ENCODE data around the gene UQCC2.
A peak's percentile ranks its signal among the peaks of the same experiment; 100 is the strongest.

UQCC2 gene

DNA sequence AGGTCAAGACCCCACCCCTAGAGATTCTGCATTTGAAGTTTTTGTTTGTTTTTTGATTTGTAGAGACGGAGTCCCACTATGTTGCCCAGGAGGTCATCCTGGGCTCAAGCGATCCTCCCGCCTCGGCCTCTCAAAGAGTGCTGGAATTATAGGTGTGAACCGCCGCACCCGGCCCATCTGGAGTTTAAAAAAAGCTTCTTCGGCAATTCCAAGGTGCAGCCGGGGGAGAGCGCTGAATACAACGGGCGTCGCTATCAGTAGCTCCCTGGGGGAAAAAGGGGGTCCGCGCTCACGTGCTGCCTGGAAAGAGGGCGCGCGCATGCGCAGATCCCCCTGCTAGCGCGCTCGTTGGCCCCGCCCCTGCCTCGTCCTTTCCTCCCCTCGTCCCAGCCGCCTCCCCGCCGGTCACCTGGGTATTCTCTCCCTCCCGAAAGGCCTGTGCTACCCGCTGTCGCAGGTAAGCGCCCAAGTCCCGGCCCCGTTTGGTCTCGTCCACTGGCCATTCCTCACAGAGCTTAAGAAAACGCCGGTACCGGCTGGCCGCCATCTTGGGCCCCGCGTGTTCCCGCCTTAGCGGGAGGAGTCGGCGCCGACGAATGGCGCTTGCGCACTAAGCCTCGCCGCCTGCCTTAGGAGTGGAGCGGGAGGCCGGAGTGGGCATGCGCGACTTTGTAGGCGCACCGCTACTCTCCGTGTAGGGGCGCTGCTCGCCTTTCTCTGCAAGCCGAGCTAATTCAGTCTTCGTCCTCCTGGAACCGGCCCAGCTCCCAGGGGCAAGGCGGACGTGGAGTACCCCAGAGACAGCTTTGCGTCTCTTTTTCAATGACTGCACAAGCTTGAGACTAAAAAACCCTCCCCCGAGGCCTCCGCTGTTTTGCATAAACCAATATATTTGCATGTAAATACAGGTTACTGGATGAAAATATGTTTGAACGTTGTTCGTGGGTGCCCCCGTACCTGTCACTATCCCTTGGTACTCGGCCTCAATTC lies at the start of gene UQCC2:
Gene UQCC2, minus strand, starts transcription at position 561 of the 990 bp plus-strand sequence. Its CDS starts 14 bp downstream, at position 547.
- peak; percentile 94 for DNase-seq

- DNase-seq: no peak
Measured at GRCh38 chr6:33759887-33760629, 48.6 kb upstream of the UQCC2 start.

- no peak for DNase-seq
Measured at GRCh38 chr6:33758815-33759216, 47.3 kb upstream of the UQCC2 start.

DNA sequence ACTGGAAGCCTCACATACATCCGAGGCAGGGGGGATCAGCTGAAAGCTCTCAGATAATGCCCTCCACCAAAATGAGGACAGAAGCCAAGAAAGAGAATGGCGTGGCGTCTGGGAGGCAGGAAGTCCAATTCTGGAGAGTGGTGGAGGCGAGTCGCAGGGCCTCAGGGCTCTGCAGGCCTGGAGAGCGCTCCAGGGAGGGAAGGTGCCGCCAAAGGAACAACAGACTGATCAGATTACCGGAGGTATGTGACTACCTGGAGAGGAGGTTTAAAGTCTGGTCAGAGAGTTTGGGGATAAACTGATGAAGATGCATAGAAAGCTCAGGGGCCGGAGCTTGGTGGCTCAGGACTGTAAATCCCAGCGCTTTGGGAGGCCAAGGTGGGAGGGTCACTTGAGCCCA lies 46.4 kb upstream of the UQCC2 start:
- no peak for DNase-seq

DNA sequence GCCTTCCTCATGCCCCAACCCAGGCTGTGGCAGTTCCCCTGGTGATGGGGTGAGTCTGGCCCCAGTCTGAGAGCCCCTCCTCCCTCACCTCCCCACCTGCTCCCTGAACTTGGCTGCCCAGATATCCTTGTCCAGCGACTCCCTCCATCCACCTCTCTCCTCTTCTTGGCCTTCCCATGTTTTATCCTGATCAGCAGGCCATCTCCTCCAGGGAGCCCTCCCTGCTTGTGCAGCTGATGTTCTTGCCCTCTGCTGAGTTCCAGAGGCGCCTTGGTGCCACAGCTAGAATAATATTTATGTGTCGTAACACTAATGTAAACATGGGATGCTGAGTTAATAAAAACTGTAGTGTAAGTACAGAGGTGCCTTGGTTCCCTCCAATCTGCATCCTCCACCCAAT lies 45.6 kb upstream of the UQCC2 start:
- DNase-seq: no peak

- no peak for DNase-seq
Measured at GRCh38 chr6:33756211-33756954, 44.9 kb upstream of the UQCC2 start.

GRCh38 chr6:33755070-33755869 lies 43.8 kb upstream of the UQCC2 start:
- no peak for DNase-seq

DNA sequence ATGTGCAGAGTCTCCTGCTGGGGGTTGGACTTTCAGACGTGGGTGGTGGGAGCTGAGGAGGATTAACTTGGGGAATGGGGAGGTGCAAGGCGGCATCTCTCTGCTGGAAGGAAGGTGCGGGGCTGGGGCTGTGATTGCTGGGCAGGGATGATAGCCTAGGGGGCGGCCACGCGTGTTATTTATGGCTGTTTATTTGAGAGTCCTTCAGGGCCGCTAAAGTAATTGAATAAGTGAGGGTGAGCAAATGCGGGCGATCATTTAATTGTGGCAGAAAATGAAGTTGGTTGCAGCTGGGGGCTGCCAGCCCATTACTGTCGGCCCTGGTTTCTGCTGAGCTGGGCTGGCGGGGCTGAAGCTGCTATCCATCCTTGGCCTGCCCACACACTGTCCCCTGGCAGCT lies 42.7 kb upstream of the UQCC2 start:
- DNase-seq: peak; percentile 46

GRCh38 chr6:33752646-33753015 lies 41.1 kb upstream of the UQCC2 start:
- DNase-seq: no peak

GRCh38 chr6:33751771-33752645 lies 40.5 kb upstream of the UQCC2 start:
- no peak for DNase-seq

DNA sequence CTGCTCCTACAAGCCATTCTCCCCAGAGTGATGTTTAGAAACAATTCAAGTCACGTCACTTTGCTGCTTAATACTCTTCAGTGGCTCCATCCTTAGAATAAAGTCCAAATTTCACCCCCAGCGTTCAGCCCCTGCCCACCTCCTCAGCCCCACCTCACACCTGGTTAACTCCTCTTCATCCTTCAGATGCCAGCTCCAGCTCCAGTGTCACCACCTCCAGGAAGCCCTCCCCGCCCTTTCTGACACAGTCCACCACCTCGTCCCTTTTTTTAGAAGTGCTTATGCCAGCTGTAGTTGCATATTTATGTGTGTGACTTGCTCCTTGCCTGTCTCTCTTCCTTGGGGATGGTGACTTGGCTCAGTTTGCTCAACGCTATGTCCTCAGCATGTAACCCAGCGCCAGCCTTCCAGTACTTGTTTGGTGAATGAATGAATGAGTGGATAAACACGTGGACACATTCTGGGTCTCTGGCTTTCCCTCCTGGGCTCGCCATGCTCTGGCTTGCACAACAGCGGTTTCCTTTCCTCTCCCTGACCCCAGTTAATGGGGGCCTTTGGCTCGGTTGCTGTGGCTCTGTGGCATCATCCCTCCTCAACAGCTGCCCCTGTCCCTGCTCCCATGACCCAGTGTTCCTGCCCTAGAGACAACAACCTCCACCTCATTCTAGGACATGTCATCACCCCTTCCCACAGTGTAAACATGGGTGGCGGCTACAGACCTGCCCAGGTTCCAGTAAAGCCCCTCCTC lies 38.9 kb upstream of the UQCC2 start:
- DNase-seq: no peak

- DNase-seq: no peak
Measured at GRCh38 chr6:33749401-33749800, 37.9 kb upstream of the UQCC2 start.

GRCh38 chr6:33748841-33749240 lies 37.3 kb upstream of the UQCC2 start:
- no peak for DNase-seq

- no peak for DNase-seq
Measured at GRCh38 chr6:33747823-33748222, 36.3 kb upstream of the UQCC2 start.

- no peak for DNase-seq
Measured at GRCh38 chr6:33746651-33747100, 35.2 kb upstream of the UQCC2 start, which contains the start of gene IP6K3. Gene IP6K3, minus strand, starts transcription at chr6:33746905. Its CDS starts 11,429 bp downstream, at chr6:33735476.

DNA sequence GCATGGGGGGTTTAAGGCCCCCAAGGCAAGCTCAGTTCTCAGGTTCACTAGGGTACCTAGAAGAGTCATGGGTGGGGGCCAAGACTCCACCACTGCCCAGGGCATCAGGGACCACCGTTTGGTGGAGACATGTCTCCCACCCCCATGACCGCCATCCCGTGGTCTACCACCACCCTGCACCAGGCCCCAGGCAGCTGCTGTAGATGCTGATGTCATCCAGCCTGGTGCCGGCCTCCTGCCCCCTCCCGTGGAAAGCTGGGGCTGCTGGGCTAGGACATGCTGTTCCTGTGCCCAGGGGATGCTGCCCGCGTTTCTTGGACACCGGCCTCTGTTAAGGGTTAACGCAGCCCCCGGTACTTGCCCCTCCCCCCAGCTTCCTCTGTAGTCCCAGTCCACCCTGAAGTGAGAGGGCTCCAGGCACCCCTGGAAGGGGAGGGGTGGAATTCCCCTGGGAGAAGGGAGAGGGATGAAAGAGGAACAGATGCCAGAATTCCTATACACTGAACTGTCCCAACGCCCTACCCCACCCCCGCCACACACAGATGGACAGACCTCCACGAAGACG lies 34.6 kb upstream of the UQCC2 start:
- no peak for DNase-seq

- no peak for DNase-seq
Measured at GRCh38 chr6:33745548-33745947, 34.0 kb upstream of the UQCC2 start.

DNA sequence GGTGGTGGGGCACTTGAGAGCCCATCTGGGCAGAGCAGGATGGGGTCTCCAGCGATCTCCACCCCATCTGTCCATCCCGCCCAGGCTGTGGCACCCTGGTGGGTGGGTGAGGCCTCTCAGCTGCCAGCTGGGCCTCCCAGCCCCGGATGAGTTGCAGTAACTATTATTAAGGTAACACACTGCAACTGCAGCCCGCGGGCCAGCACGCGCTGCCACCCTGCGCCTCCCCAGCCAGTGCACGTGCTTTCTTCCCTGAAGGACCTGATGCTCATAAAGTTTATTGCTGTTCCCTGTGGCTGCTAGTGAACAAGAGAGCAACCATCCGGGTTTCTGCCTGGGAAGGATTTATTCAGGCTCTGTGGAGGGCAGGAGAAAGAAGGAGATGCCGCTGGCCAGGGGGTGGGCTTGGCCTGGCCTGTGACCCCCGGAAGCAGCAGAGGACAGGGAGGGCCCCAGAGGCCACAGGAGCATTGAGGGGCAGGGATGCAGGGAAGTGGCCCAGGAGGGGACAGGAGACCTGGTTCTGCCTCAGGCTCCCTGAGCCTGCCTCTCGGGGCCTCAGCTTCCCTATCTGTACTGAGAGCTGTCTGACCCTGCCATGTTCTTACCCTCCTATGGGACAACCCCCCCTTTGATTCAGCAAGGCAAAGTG lies 33.5 kb upstream of the UQCC2 start:
- no peak for DNase-seq

All from NCI-H2227 treated with DMSO at 0.1 percent for 48 hours (cell line).